Neural progenitor cell (in vitro differentiated cells): ENCODE data around the gene PIP5K1B. TPM values are rescaled to one million over a fixed set of nuclear protein-coding genes. Genes with fewer than 3 reads are reported as not detected.

ENCODE experiments used
- DNase-seq: peaks from one replicate; pipeline ENCODE4 v3.0.0-alpha.2; 2016; ENCODE audit warnings: low spot score
- H2AFZ ChIP-seq: fragments of 200-600 bp; sonication (generic); replicated peaks from 2 replicates; pipeline ENCODE4 v1.6.1; 2016; ENCODE audit warnings: antibody characterized with exemption
- H3F3A ChIP-seq: fragments of 200-600 bp; sonication (generic); 2 replicates; pipeline ENCODE4 v1.6.1; 2016; ENCODE audit warnings: antibody characterized with exemption, low read depth
- H3K27ac ChIP-seq: fragments of 200-600 bp; sonication (generic); 2 replicates; pipeline ENCODE4 v1.5.1; 2016; ENCODE audit warnings: mild to moderate bottlenecking
- H3K27me3 ChIP-seq: fragments of 200-600 bp; sonication (generic); 2 replicates; pipeline ENCODE4 v1.6.1; 2016; ENCODE audit warnings: mild to moderate bottlenecking, moderate library complexity
- H3K36me3 ChIP-seq: fragments of 200-600 bp; sonication (generic); 2 replicates; pipeline ENCODE4 v1.5.1; 2016
- H3K4me1 ChIP-seq: fragments of 200-600 bp; sonication (generic); 2 replicates; pipeline ENCODE4 v1.6.1; 2016; ENCODE audit warnings: mixed run types
- H3K4me2 ChIP-seq: fragments of 200-600 bp; sonication (generic); 2 replicates; pipeline ENCODE4 v1.6.1; 2016
- H3K4me3 ChIP-seq: fragments of 200-600 bp; sonication (generic); 2 replicates; pipeline ENCODE4 v1.5.1; 2016
- H3K79me2 ChIP-seq: fragments of 200-600 bp; sonication (generic); 2 replicates; pipeline ENCODE4 v1.6.1; 2016; ENCODE audit warnings: low read depth
- H3K9ac ChIP-seq: fragments of 200-600 bp; sonication (generic); 2 replicates; pipeline ENCODE4 v1.6.1; 2016
- H3K9me3 ChIP-seq: fragments of 200-600 bp; sonication (generic); 2 replicates; pipeline ENCODE4 v1.5.1; 2016; ENCODE audit warnings: low read depth
- H4K20me1 ChIP-seq: fragments of 200-600 bp; sonication (generic); 2 replicates; pipeline ENCODE4 v1.6.1; 2016; ENCODE audit warnings: low read depth
- H3K27ac Mint-ChIP-seq: 3 replicates; pipeline ENCODE4 v1.8.0; 2021; ENCODE audit warnings: mixed read lengths
- H3K27me3 Mint-ChIP-seq: 2 replicates; pipeline ENCODE4 v1.8.0; 2022; ENCODE audit warnings: low read depth, mild to moderate bottlenecking, inconsistent platforms, moderate library complexity, mixed read lengths; ENCODE audit not compliant: insufficient read depth
- H3K36me3 Mint-ChIP-seq: 3 replicates; pipeline ENCODE4 v1.8.0; 2021; ENCODE audit warnings: mixed read lengths
- H3K4me1 Mint-ChIP-seq: 3 replicates; pipeline ENCODE4 v1.8.0; 2021; ENCODE audit warnings: mixed read lengths
- H3K4me3 Mint-ChIP-seq: 3 replicates; pipeline ENCODE4 v1.8.0; 2021; ENCODE audit warnings: mild to moderate bottlenecking, moderate library complexity, mixed read lengths
- H3K9me3 Mint-ChIP-seq: 3 replicates; pipeline ENCODE4 v1.8.0; 2020; ENCODE audit warnings: mixed read lengths
- CTCF ChIP-seq: fragments of 200-600 bp; sonication (generic); IDR thresholded peaks from 2 replicates; pipeline ENCODE4 v1.5.1; 2017; ENCODE audit warnings: antibody characterized with exemption, mild to moderate bottlenecking
- EZH2 ChIP-seq: fragments of 200-600 bp; sonication (generic); IDR thresholded peaks from 2 replicates; pipeline ENCODE4 v1.6.1; 2017; ENCODE audit warnings: antibody characterized with exemption, mild to moderate bottlenecking, moderate library complexity
- EZH2phosphoT487 ChIP-seq: fragments of 200-600 bp; sonication (generic); IDR thresholded peaks from 2 replicates; pipeline ENCODE4 v1.6.1; 2017; ENCODE audit warnings: antibody characterized with exemption
- total RNA-seq: library from RNA; depleted of rRNA; stranded (reverse); fragments of >200 nt; gene quantifications from 2 replicates; pipeline ENCODE4 v1.2.3, GENCODE V29; 2015; ENCODE audit warnings: low replicate concordance

The PIP5K1B gene
- total RNA-seq, 1 donor from 2014 or later, result 3.2 TPM

DNA sequence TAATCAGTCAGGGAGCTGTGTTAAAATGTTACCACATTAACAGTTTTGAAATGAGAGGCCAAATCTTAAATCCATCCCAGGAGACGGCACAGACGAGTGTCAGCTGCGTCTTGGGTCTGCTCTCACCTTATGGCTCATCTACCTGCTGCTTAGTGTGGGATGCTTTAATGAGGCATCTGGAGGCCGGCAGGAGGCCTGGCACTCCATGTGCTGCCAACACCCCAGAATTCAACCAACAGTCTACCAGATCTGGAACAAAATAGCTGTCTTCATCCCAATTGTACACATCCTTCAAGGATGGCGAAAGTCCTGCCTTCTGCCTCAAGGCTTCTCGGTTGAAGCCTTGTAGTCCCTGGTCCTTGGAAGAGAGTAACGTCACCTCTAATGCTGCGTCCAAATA lies 296.9 kb downstream of the PIP5K1B start:
- Histone ChIP-seq H3K27ac (no peak overlapping the region), H3K4me3 (no peak overlapping the region), H2AFZ (no peak overlapping the region), H3K36me3 (no peaks in the 10 kb centered on the region), H3F3A (peaks cover 18% of the 10 kb centered on the region), H3K9ac (no peak overlapping the region), H3K4me2 (no peak overlapping the region), H3K9me3 (no peaks in the 10 kb centered on the region), H3K79me2 (no peaks in the 10 kb centered on the region), H4K20me1 (no peaks in the 10 kb centered on the region), H3K4me1 (peaks cover 25% of the 10 kb centered on the region), H3K27me3 (no peaks in the 10 kb centered on the region)
- H3K36me3 Mint-ChIP-seq, result peaks cover 13% of the 10 kb centered on the region
- no peak overlapping the region for H3K4me3 Mint-ChIP-seq
- H3K27ac Mint-ChIP-seq, result no peak overlapping the region
- H3K27me3 Mint-ChIP-seq, result peaks cover 7% of the 10 kb centered on the region
- peaks cover 30% of the 10 kb centered on the region for H3K4me1 Mint-ChIP-seq
- TF ChIP-seq CTCF (no peak), EZH2phosphoT487 (no peak), EZH2 (no peak)
- DNase-seq, result no peak
- no peaks in the 10 kb centered on the region for H3K9me3 Mint-ChIP-seq

DNA sequence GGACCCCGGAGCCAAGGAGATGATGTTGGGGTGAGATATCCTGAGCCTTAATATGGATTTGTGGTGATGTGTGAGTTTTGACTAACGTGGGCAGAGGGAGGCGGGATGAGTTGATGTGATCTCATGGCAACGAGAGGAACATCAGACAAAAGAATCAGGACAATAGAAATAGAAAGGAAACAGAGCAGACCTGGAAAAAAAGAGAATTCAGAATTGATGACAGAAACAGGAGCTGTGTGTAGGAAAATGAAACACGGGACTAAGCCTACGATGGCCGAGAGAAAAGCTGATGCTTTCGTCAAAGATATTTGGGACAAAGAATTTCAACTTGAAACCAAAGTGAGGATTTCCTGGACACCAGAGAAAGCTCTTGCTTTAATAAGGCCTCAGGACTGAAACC lies 298.0 kb downstream of the PIP5K1B start:
- Histone ChIP-seq H3K9me3 (no peaks in the 10 kb centered on the region), H3K4me2 (no peak overlapping the region), H3K9ac (no peak overlapping the region), H3K27me3 (no peaks in the 10 kb centered on the region), H2AFZ (no peak overlapping the region), H3K4me1 (peaks cover 15% of the 10 kb centered on the region), H3K36me3 (no peaks in the 10 kb centered on the region), H3K79me2 (no peaks in the 10 kb centered on the region), H3F3A (peaks cover 7% of the 10 kb centered on the region), H3K27ac (no peak overlapping the region), H4K20me1 (no peaks in the 10 kb centered on the region), H3K4me3 (no peak overlapping the region)
- no peak for DNase-seq
- no peak overlapping the region for H3K4me3 Mint-ChIP-seq
- peaks cover 9% of the 10 kb centered on the region for H3K27me3 Mint-ChIP-seq
- H3K27ac Mint-ChIP-seq, result peak overlapping the region; percentile 2
- H3K36me3 Mint-ChIP-seq, result peaks cover 13% of the 10 kb centered on the region
- H3K9me3 Mint-ChIP-seq, result no peaks in the 10 kb centered on the region
- no peak for TF ChIP-seq EZH2phosphoT487
- TF ChIP-seq EZH2, result no peak
- TF ChIP-seq CTCF, result no peak
- H3K4me1 Mint-ChIP-seq, result peaks cover 20% of the 10 kb centered on the region

GRCh38 chr9:69004836-69005235 lies 299.8 kb downstream of the PIP5K1B start:
- Mint-ChIP-seq H3K27ac (no peak overlapping the region), H3K27me3 (peaks cover 6% of the 10 kb centered on the region), H3K4me1 (peaks cover 3% of the 10 kb centered on the region), H3K9me3 (no peaks in the 10 kb centered on the region), H3K36me3 (peaks cover 15% of the 10 kb centered on the region), H3K4me3 (no peak overlapping the region)
- DNase-seq, result no peak
- Histone ChIP-seq H3K9me3 (no peaks in the 10 kb centered on the region), H3K36me3 (no peaks in the 10 kb centered on the region), H2AFZ (no peak overlapping the region), H4K20me1 (no peaks in the 10 kb centered on the region), H3K79me2 (no peaks in the 10 kb centered on the region), H3K9ac (no peak overlapping the region), H3K27ac (no peak overlapping the region), H3F3A (no peaks in the 10 kb centered on the region), H3K27me3 (no peaks in the 10 kb centered on the region), H3K4me2 (no peak overlapping the region), H3K4me1 (no peaks in the 10 kb centered on the region), H3K4me3 (no peak overlapping the region)
- TF ChIP-seq EZH2 (no peak), CTCF (no peak), EZH2phosphoT487 (no peak)
